Hematopoietic multipotent progenitor cell treated with erythropoietin and hydrocortisone succinate and interleukin-3 and kit ligand, for 6 days (in vitro differentiated cells): ENCODE results near the gene GABBR2.
"Not testable (repeated sequence)": the region's sequence is repeated elsewhere in the genome, so short reads cannot be mapped to it uniquely, and the experiment has no call there.

Experiments used
- DNase-seq: peaks from one replicate; pipeline ENCODE4 v3.0.0-alpha.2; 2015

Gene GABBR2

GRCh38 chr9:98504298-98505282 lies 204.1 kb downstream of the GABBR2 start:
- peak; percentile 3 for DNase-seq

- DNase-seq: no peak
Observed at GRCh38 chr9:98503867-98504266, 204.9 kb downstream of the GABBR2 start.

- DNase-seq: no peak
Observed at GRCh38 chr9:98502976-98503325, 205.8 kb downstream of the GABBR2 start.

- DNase-seq: no peak
Observed at GRCh38 chr9:98502311-98502975, 206.3 kb downstream of the GABBR2 start.

GRCh38 chr9:98501819-98502218 lies 206.9 kb downstream of the GABBR2 start:
- DNase-seq: no peak

GRCh38 chr9:98501259-98501658 lies 207.5 kb downstream of the GABBR2 start:
- not testable (repeated sequence) for DNase-seq

- DNase-seq: no peak
Observed at GRCh38 chr9:98500337-98500919, 208.3 kb downstream of the GABBR2 start.

- no peak for DNase-seq
Observed at GRCh38 chr9:98495530-98495929, 213.2 kb downstream of the GABBR2 start.

GRCh38 chr9:98494852-98495251 lies 213.9 kb downstream of the GABBR2 start:
- no peak for DNase-seq

GRCh38 chr9:98491828-98492227 lies 216.9 kb downstream of the GABBR2 start:
- no peak for DNase-seq

- no peak for DNase-seq
Observed at GRCh38 chr9:98491231-98491651, 217.5 kb downstream of the GABBR2 start.

GRCh38 chr9:98488571-98489312 lies 220.0 kb downstream of the GABBR2 start:
- no peak for DNase-seq

GRCh38 chr9:98485706-98486105 lies 223.0 kb downstream of the GABBR2 start:
- DNase-seq: no peak

GRCh38 chr9:98484162-98484561 lies 224.6 kb downstream of the GABBR2 start:
- no peak for DNase-seq

GRCh38 chr9:98482226-98482625 lies 226.5 kb downstream of the GABBR2 start:
- no peak for DNase-seq

- DNase-seq: no peak
Observed at GRCh38 chr9:98481676-98482075, 227.1 kb downstream of the GABBR2 start.

GRCh38 chr9:98479967-98480847 lies 228.5 kb downstream of the GABBR2 start:
- DNase-seq: no peak

GRCh38 chr9:98479449-98479848 lies 229.3 kb downstream of the GABBR2 start:
- no peak for DNase-seq

- DNase-seq: no peak
Observed at GRCh38 chr9:98477884-98478283, 230.9 kb downstream of the GABBR2 start.

GRCh38 chr9:98472216-98472615 lies 236.5 kb downstream of the GABBR2 start:
- DNase-seq: no peak

- DNase-seq: no peak
Observed at GRCh38 chr9:98471185-98471584, 237.6 kb downstream of the GABBR2 start.
